ENCODE data around the gene PPP2R3B.

The PPP2R3B gene

DNA sequence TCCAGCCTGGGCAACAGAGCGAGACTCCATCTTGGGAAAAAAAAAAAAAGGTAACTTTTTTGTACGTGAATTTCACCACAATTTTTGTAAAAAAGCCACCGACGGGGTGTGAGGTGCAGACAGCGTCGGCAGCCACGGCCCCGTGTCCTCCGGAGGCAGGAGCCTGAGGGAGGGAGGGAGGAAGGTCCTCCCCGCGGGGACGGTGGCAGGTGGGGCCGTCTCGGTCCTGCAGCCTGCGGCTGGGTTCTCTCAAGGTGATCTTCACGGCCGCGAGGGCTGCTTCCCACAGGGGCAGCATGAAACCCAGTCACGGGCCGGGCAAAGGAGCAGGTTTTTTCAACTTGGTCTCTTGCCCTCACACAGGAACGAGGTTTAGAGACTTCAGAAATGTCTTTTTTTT lies 91.6 kb downstream of the PPP2R3B start:
- TF ChIP-seq FOXM1 (IDR thresholded peaks at IDR 0.05; ENCODE audit: borderline replicate concordance, low read depth) (no peak), CREB1 (IDR thresholded peaks at IDR 0.05; ENCODE audit: low read depth) (no peak), YY1 (IDR thresholded peaks at IDR 0.05; ENCODE audit: low read depth) (no peak), RAD21 (IDR thresholded peaks at IDR 0.05; ENCODE audit: low read depth) (no peak), TCF12 (IDR thresholded peaks at IDR 0.05; ENCODE audit: low read depth) (no peak), EGR1 (IDR thresholded peaks at IDR 0.05) (no peak), CEBPB (IDR thresholded peaks at IDR 0.05) (no peak), TEAD4 (IDR thresholded peaks at IDR 0.05) (no peak), EP300 (IDR thresholded peaks at IDR 0.05; ENCODE audit: borderline replicate concordance) (no peak), ZBTB7A (IDR thresholded peaks at IDR 0.05; ENCODE audit: low read depth) (no peak), TAF1 (IDR thresholded peaks at IDR 0.05; ENCODE audit: low read depth) (no peak), NFIC (IDR thresholded peaks at IDR 0.05) (no peak)
- TF ChIP-seq, protein P1, sequence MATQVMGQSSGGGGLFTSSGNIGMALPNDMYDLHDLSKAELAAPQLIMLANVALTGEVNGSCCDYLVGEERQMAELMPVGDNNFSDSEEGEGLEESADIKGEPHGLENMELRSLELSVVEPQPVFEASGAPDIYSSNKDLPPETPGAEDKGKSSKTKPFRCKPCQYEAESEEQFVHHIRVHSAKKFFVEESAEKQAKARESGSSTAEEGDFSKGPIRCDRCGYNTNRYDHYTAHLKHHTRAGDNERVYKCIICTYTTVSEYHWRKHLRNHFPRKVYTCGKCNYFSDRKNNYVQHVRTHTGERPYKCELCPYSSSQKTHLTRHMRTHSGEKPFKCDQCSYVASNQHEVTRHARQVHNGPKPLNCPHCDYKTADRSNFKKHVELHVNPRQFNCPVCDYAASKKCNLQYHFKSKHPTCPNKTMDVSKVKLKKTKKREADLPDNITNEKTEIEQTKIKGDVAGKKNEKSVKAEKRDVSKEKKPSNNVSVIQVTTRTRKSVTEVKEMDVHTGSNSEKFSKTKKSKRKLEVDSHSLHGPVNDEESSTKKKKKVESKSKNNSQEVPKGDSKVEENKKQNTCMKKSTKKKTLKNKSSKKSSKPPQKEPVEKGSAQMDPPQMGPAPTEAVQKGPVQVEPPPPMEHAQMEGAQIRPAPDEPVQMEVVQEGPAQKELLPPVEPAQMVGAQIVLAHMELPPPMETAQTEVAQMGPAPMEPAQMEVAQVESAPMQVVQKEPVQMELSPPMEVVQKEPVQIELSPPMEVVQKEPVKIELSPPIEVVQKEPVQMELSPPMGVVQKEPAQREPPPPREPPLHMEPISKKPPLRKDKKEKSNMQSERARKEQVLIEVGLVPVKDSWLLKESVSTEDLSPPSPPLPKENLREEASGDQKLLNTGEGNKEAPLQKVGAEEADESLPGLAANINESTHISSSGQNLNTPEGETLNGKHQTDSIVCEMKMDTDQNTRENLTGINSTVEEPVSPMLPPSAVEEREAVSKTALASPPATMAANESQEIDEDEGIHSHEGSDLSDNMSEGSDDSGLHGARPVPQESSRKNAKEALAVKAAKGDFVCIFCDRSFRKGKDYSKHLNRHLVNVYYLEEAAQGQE (IDR thresholded peaks at IDR 0.05; ENCODE audit: low read depth): no peak
- TF ChIP-seq, protein P2, sequence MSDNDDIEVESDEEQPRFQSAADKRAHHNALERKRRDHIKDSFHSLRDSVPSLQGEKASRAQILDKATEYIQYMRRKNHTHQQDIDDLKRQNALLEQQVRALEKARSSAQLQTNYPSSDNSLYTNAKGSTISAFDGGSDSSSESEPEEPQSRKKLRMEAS (IDR thresholded peaks at IDR 0.05): no peak
- TF ChIP-seq, protein P3, sequence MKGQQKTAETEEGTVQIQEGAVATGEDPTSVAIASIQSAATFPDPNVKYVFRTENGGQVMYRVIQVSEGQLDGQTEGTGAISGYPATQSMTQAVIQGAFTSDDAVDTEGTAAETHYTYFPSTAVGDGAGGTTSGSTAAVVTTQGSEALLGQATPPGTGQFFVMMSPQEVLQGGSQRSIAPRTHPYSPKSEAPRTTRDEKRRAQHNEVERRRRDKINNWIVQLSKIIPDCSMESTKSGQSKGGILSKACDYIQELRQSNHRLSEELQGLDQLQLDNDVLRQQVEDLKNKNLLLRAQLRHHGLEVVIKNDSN (IDR thresholded peaks at IDR 0.05): no peak

DNA sequence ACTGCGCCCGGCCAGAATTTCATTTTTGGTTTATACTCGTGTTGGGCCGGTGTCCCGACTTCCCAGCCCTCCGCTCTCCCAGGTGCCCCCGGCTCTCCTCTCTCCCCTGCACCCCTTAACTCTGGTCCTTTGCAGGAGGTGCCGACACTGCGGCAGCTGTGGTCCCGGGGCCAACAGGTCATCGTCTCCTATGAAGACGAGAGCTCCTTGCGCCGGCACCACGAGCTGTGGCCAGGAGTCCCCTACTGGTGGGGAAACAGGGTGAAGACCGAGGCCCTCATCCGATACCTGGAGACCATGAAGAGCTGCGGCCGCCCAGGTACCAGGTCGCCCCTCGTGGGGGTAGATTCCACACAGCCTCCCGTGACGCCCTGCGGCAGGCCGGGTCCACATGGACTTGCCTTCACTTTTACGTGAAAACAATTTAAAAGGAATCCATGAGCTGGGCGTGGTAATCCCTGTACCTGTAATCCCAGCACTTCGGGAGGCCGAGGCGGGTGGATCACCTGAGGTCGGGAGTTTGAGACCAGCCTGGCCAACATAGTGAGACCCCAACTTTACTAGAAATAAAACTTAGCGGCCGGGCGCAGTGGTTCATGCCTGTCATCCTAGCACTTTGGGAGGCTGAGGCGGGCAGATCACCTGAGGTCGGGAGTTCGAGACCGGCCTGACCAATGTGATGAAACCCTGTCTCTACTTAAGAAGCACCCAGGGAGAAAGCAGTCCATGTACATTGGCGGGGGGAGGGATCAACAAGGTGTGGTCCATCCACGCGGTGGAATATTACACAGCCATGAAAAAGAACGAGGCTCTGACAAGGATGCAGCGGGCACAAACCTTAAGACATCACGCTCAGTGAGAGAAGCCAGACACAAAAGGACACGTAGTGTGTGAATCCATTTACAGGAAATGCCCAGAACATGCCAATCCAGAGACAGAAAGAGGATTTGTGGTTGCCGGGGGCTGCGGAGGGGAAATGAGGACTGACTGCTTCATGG lies 93.5 kb downstream of the PPP2R3B start:
- TF ChIP-seq, protein P3 (IDR thresholded peaks at IDR 0.05): no peak
- TF ChIP-seq ZBTB7A (IDR thresholded peaks at IDR 0.05; ENCODE audit: low read depth) (no peak), NFIC (IDR thresholded peaks at IDR 0.05) (no peak), EP300 (IDR thresholded peaks at IDR 0.05; ENCODE audit: borderline replicate concordance) (no peak), TCF12 (IDR thresholded peaks at IDR 0.05; ENCODE audit: low read depth) (no peak), YY1 (IDR thresholded peaks at IDR 0.05; ENCODE audit: low read depth) (no peak)
- TF ChIP-seq, protein P1 (IDR thresholded peaks at IDR 0.05; ENCODE audit: low read depth): no peak
- TF ChIP-seq, protein P2 (IDR thresholded peaks at IDR 0.05): no peak

DNA sequence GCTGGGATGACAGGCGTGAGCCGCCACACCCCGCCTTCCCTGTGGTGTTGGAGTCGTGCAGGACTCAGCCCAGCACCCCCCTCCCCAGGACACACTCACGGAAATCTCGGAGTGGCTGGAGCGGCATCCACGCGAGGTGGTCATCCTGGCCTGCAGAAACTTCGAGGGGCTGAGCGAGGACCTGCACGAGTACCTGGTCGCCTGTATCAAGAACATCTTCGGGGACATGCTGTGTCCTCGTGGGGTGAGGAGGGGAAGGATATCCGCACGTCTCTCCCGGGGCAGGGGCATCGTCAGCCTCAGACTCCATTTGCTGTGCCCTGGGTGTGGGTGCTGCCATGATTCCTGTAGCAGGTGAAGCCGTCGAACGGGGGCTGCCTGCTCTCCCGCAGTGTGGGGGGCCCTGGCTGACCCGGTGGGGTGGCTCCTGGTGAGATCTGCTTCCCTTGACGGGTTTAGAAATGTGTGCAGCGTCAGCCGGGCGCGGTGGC lies 95.3 kb downstream of the PPP2R3B start:
- TF ChIP-seq TEAD4 (IDR thresholded peaks at IDR 0.05) (no peak), CREB1 (IDR thresholded peaks at IDR 0.05; ENCODE audit: low read depth) (no peak), YY1 (IDR thresholded peaks at IDR 0.05; ENCODE audit: low read depth) (no peak), ZBTB7A (IDR thresholded peaks at IDR 0.05; ENCODE audit: low read depth) (no peak), TCF12 (IDR thresholded peaks at IDR 0.05; ENCODE audit: low read depth) (no peak), EP300 (IDR thresholded peaks at IDR 0.05; ENCODE audit: borderline replicate concordance) (no peak), CEBPB (IDR thresholded peaks at IDR 0.05) (no peak), RAD21 (IDR thresholded peaks at IDR 0.05; ENCODE audit: low read depth) (no peak), EGR1 (IDR thresholded peaks at IDR 0.05) (no peak), NFIC (IDR thresholded peaks at IDR 0.05) (no peak), FOXM1 (IDR thresholded peaks at IDR 0.05; ENCODE audit: borderline replicate concordance, low read depth) (no peak)
- TF ChIP-seq, protein P2 (IDR thresholded peaks at IDR 0.05): no peak
- TF ChIP-seq, protein P3 (IDR thresholded peaks at IDR 0.05): no peak
- TF ChIP-seq, protein P1 (IDR thresholded peaks at IDR 0.05; ENCODE audit: low read depth): no peak
